K562 (cell line): Measurements from ENCODE around the gene FBXO28. TPM values are rescaled to one million over a fixed set of nuclear protein-coding genes. Genes with fewer than 3 reads are reported as not detected.

Experiments used
- ATF1 ChIP-seq, 2 experiments: fragments of 450-650 bp in 1 of 2; IDR thresholded peaks; 2 replicates each; pipeline ENCODE4 v1.6.1; 2016; ENCODE audit warnings: missing compliant biosample characterization in 1 of 2, missing genetic modification characterization in 1 of 2
- CBFA2T2 ChIP-seq: fragments of 450-650 bp; conservative IDR thresholded peaks from 2 replicates; pipeline ENCODE4 v1.6.1; 2017; ENCODE audit warnings: mild to moderate bottlenecking
- CBX3 ChIP-seq, 2 experiments: IDR thresholded peaks; 1 replicate in 1 of 2; 2 replicates in 1 of 2; pipeline ENCODE4 v1.6.1; 2012; ENCODE audit warnings: inconsistent platforms in 2 of 2, low read length in 2 of 2, borderline replicate concordance in 1 of 2, control low read depth in 1 of 2
- CSDE1 ChIP-seq, 2 experiments: fragments of 450-650 bp; IDR thresholded peaks; 2 replicates each; pipeline ENCODE4 v1.6.1; 2016; ENCODE audit warnings: mild to moderate bottlenecking in 1 of 2
- ETV1 ChIP-seq: fragments of 450-650 bp; conservative IDR thresholded peaks from 2 replicates; pipeline ENCODE4 v1.6.1; 2016; ENCODE audit warnings: missing genetic modification characterization, control low read depth, low read depth, missing compliant biosample characterization
- FOXM1 ChIP-seq, 2 experiments: fragments of 450-650 bp in 1 of 2; sonication (generic) in 1 of 2; formaldehyde crosslinking in 1 of 2; IDR thresholded peaks; 2 replicates each; pipeline versions ENCODE4 v1.6.1 to v1.9.0; 2017 to 2022; ENCODE audit warnings: low read depth in 2 of 2, mild to moderate bottlenecking in 2 of 2, missing genetic modification reagents in 1 of 2, moderate library complexity in 1 of 2
- GABPB1 ChIP-seq: sonication (generic); formaldehyde crosslinking; IDR thresholded peaks from 2 replicates; pipeline ENCODE4 v1.8.0; 2022; ENCODE audit warnings: mild to moderate bottlenecking, missing genetic modification reagents
- HOMEZ ChIP-seq: fragments of 250-450 bp; sonication (Bioruptor Pico); IDR thresholded peaks from 2 replicates; pipeline ENCODE4 v1.4.0; 2020; ENCODE audit warnings: mild to moderate bottlenecking, moderate library complexity
- LCOR ChIP-seq: sonication (generic); formaldehyde crosslinking; IDR thresholded peaks from 2 replicates; pipeline ENCODE4 v1.8.0; 2022; ENCODE audit warnings: mild to moderate bottlenecking, missing genetic modification reagents
- MAFG ChIP-seq: fragments of 450-650 bp; conservative IDR thresholded peaks from 2 replicates; pipeline ENCODE4 v1.6.1; 2016; ENCODE audit warnings: missing genetic modification characterization, missing compliant biosample characterization
- MAFK ChIP-seq: IDR thresholded peaks from 2 replicates; pipeline ENCODE4 v1.6.1; 2011; ENCODE audit warnings: low read length, improper control_type of control experiment
- NCOA6 ChIP-seq: fragments of 450-650 bp; IDR thresholded peaks from 2 replicates; pipeline ENCODE4 v1.6.1; 2017; ENCODE audit warnings: mild to moderate bottlenecking
- RAD21 ChIP-seq, 2 experiments: fragments of 250-450 bp in 1 of 2; fragments of 450-650 bp in 1 of 2; sonication (Bioruptor Pico) in 1 of 2; formaldehyde crosslinking in 1 of 2; IDR thresholded peaks in 1 of 2; conservative IDR thresholded peaks in 1 of 2; 2 replicates each; pipeline versions ENCODE4 v1.4.0 to v1.8.0; 2020 to 2022; ENCODE audit warnings: mild to moderate bottlenecking in 2 of 2, moderate library complexity in 1 of 2
- TAL1 ChIP-seq: fragments of 450-650 bp; IDR thresholded peaks from 2 replicates; pipeline ENCODE4 v1.6.1; 2016; ENCODE audit warnings: mild to moderate bottlenecking
- polyA plus RNA-seq, 8 experiments: library from polyadenylated mRNA; depleted of rRNA in 4 of 8; stranded (reverse) in 5 of 8; unstranded in 3 of 8; fragments of >200 nt; fragmentation: Nextera tagmentation in 2 of 8; fragmentation: Illumina TruSeq in 1 of 8; extraction: Ambion mirVana in 2 of 8; extraction: Trizol in 1 of 8; gene quantifications; 2 replicates each; pipeline versions ENCODE4 v1.2.1 to v1.2.3, GENCODE V29; 2011 to 2014; ENCODE audit warnings: inconsistent platforms in 1 of 8, missing spikeins in 1 of 8
- total RNA-seq, 7 experiments: library from RNA; depleted of rRNA in 6 of 7; stranded (reverse); fragments of >200 nt in 6 of 7; fragmentation: Illumina TruSeq in 2 of 7; extraction: Trizol in 2 of 7; gene quantifications; 2 replicates each; pipeline versions ENCODE4 v1.2.1 to v1.2.3, GENCODE V29; 2011 to 2021; ENCODE audit warnings: low replicate concordance in 1 of 7
- TF ChIP-seq, protein P1 (sequence below), 2 experiments: fragments of 450-650 bp; conservative IDR thresholded peaks; 2 replicates each; pipeline ENCODE4 v1.6.1; 2017; ENCODE audit warnings: mild to moderate bottlenecking in 2 of 2, moderate library complexity in 2 of 2
- TF ChIP-seq, protein P2 (sequence below): fragments of 200-800 bp; sonication (Bioruptor generic); IDR thresholded peaks from 2 replicates; pipeline ENCODE4 v1.6.1; 2017; ENCODE audit warnings: missing genetic modification characterization, missing compliant biosample characterization

FBXO28 gene
- total and polyA plus RNA-seq, 9 of the 15 experiments (the other 6 are each of a cell fraction or from before 2014, with no cell fraction given): 4.1 to 34.8 (median 25.3) TPM

DNA sequence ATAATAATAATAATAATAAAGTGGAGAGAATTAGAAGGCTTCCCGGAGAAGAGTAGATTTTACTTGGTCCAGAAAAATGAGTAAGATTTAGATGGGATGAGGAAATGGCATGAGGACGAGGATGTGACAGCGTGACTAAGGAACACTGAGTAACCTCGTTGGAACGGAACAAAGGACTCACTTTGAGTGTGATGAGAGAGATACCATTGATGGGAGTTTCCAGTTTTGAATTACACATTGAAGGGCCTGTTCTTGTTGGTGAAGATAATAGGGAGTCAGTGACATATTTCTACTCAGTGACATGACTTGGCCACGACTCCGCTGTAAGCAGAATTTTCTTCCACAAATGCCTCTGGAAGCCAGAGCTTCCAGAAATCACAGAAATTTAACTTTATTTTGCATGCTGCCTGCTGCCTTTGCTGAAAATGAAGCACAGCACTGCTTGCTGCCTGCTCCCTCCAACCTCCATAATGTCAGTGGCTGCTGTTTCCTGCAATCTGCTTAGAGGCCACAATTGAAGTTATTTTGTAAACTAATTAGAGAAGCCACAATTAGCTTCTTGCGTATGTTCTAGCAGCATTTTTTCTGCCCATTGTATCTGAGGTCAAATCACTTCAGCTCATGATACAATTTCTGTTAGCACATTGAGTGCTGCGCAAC is 33.7 kb upstream of the FBXO28 start (continued):
- TF ChIP-seq, protein P1, sequence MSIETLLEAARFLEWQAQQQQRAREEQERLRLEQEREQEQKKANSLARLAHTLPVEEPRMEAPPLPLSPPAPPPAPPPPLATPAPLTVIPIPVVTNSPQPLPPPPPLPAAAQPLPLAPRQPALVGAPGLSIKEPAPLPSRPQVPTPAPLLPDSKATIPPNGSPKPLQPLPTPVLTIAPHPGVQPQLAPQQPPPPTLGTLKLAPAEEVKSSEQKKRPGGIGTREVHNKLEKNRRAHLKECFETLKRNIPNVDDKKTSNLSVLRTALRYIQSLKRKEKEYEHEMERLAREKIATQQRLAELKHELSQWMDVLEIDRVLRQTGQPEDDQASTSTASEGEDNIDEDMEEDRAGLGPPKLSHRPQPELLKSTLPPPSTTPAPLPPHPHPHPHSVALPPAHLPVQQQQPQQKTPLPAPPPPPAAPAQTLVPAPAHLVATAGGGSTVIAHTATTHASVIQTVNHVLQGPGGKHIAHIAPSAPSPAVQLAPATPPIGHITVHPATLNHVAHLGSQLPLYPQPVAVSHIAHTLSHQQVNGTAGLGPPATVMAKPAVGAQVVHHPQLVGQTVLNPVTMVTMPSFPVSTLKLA (conservative IDR thresholded peaks at IDR 0.05): peak in 1 of 2 experiments; percentile 48; a peak in 1 of 4 replicates
- 0 out of 2 replicates have a peak, but pooled peaks have one; percentile 20 for TF ChIP-seq ETV1
- no peak for TF ChIP-seq HOMEZ
- TF ChIP-seq, protein P2, sequence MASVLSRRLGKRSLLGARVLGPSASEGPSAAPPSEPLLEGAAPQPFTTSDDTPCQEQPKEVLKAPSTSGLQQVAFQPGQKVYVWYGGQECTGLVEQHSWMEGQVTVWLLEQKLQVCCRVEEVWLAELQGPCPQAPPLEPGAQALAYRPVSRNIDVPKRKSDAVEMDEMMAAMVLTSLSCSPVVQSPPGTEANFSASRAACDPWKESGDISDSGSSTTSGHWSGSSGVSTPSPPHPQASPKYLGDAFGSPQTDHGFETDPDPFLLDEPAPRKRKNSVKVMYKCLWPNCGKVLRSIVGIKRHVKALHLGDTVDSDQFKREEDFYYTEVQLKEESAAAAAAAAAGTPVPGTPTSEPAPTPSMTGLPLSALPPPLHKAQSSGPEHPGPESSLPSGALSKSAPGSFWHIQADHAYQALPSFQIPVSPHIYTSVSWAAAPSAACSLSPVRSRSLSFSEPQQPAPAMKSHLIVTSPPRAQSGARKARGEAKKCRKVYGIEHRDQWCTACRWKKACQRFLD (CRISPR knock-in tag): peak; percentile 52; the same call in 1 of the 2 replicates
- TF ChIP-seq MAFG (tag): peak; percentile 62; the same call in 1 of the 2 replicates
- TF ChIP-seq CSDE1 (IDR thresholded peaks at IDR 0.05): no peak
- TF ChIP-seq MAFK: peak; percentile 27; the same call in 1 of the 2 replicates
- 0 out of 4 replicates have a peak, but pooled peaks of 1 of the 2 experiments have one; percentile 7 for TF ChIP-seq RAD21 (CRISPR knock-in tag; conservative IDR thresholded peaks at IDR 0.05 in 1 of 2, IDR thresholded peaks at IDR 0.05 in 1 of 2)
- TF ChIP-seq CBFA2T2: peak; percentile 75
- no peak; the same call in 1 of the 2 replicates for TF ChIP-seq FOXM1 (IDR thresholded peaks at IDR 0.05; ENCODE audit: low read depth)
- no peak for TF ChIP-seq FOXM1 (CRISPR knock-in tag; IDR thresholded peaks at IDR 0.05; ENCODE audit: low read depth)
- TF ChIP-seq ATF1 (CRISPR knock-in tag; IDR thresholded peaks at IDR 0.05): no peak
- TF ChIP-seq ATF1 (tag; IDR thresholded peaks at IDR 0.05): peak; percentile 39
- peak; percentile 57; the same call in 1 of the 2 replicates for TF ChIP-seq TAL1
- peak in 1 of 2 experiments; percentile 33; a peak in 1 of 3 replicates for TF ChIP-seq CBX3 (IDR thresholded peaks at IDR 0.05; ENCODE audit: borderline replicate concordance in 1 of 2, low read length in 2 of 2)
- TF ChIP-seq NCOA6: no peak
- 0 out of 2 replicates have a peak, but pooled peaks have one; percentile 34 for TF ChIP-seq LCOR (CRISPR knock-in tag)
- TF ChIP-seq GABPB1 (CRISPR knock-in tag): no peak
